HCT116 (cell line): ENCODE results near the gene AWAT2. TPM values are rescaled to one million over a fixed set of nuclear protein-coding genes. Genes with fewer than 3 reads are reported as not detected.

Experiments
- ATAC-seq: fragments of 200-7000 bp; cut with Tn5 transposase; 2 replicates; pipeline ENCODE4 v1.9.1; 2020; ENCODE audit warnings: mild to moderate bottlenecking, moderate library complexity
- Bru-seq: library from RNA; stranded (reverse); fragments of 400-500 nt; gene quantifications from one replicate; lab custom pipeline; 2021; lab: Mats Ljungman, UMichigan
- BruChase-seq, 2 experiments: library from RNA; stranded (reverse); fragments of 400-500 nt; gene quantifications; one replicate each; lab custom pipeline; 2021; lab: Mats Ljungman, UMichigan
- BruUV-seq: library from RNA; stranded (reverse); fragments of 400-500 nt; replicated peaks from 2 replicates; lab custom pipeline; 2021; lab: Mats Ljungman, UMichigan
- CTCF ChIA-PET: fragments of 300-600 bp; sonication (Branson Sonifier 250); formaldehyde crosslinking; loops from one replicate; lab custom pipeline; 2021; ENCODE audit warnings: antibody characterized with exemption; lab: Charles Lee
- POLR2A ChIA-PET: fragments of 300-600, 350-600 bp; sonication (Branson Sonifier 250); formaldehyde crosslinking; loops from one replicate; lab custom pipeline; 2021; ENCODE audit warnings: antibody characterized with exemption; lab: Charles Lee
- RAD21 ChIA-PET, 2 experiments: fragments of 300-600 bp; sonication (Branson Sonifier 250); formaldehyde crosslinking; loops; one replicate each; lab custom pipeline; 2023; ENCODE audit warnings: low total read pairs in 2 of 2; ENCODE audit not compliant: uncharacterized antibody in 2 of 2, unreplicated experiment in 2 of 2, low non-redundant PET in 1 of 2; lab: Charles Lee
- DNase-seq: peaks from one replicate; pipeline ENCODE4 v3.0.0-alpha.2; 2010; ENCODE audit warnings: low read depth, low spot score
- H2AFZ ChIP-seq: fragments of 200-600 bp; shearing (Covaris generic), sonication (generic); 2 replicates; pipeline ENCODE4 v1.6.1; 2017; ENCODE audit warnings: low read depth, mixed run types, mixed read lengths, antibody characterized with exemption, low read length; ENCODE audit not compliant: poor library complexity, severe bottlenecking
- H3K27ac ChIP-seq: 2 replicates; pipeline ENCODE4 v1.5.1; 2012; ENCODE audit warnings: low read depth, low read length
- H3K27me3 ChIP-seq: fragments of 200-600 bp; sonication (generic); 2 replicates; pipeline ENCODE4 v1.6.1; 2016; ENCODE audit warnings: mixed run types, low read length, mixed read lengths; ENCODE audit not compliant: insufficient read depth
- H3K36me3 ChIP-seq, 2 experiments: fragments of 200-500 bp in 1 of 2; fragments of 200-600 bp in 1 of 2; sonication (Bioruptor generic) in 1 of 2; sonication (generic) in 1 of 2; 2 replicates each; pipeline versions ENCODE4 v1.5.1 to v1.6.1; 2014 to 2016; ENCODE audit warnings: low read length in 2 of 2, inconsistent platforms in 1 of 2, mixed read lengths in 1 of 2, mixed run types in 1 of 2; ENCODE audit not compliant: insufficient read depth in 2 of 2, control insufficient read depth in 1 of 2
- H3K4me1 ChIP-seq, 2 experiments: fragments of 200-600 bp in 1 of 2; sonication (generic) in 1 of 2; 2 replicates each; pipeline versions ENCODE4 v1.5.1 to v1.6.1; 2012 to 2017; ENCODE audit warnings: low read length in 2 of 2, inconsistent platforms in 1 of 2, mild to moderate bottlenecking in 1 of 2, mixed read lengths in 1 of 2, mixed run types in 1 of 2, moderate library complexity in 1 of 2; ENCODE audit not compliant: insufficient read depth in 2 of 2, control insufficient read depth in 1 of 2
- H3K4me2 ChIP-seq: fragments of 200-600 bp; sonication (generic); 2 replicates; pipeline ENCODE4 v1.6.1; 2017; ENCODE audit warnings: mixed run types, low read length, mixed read lengths
- H3K4me3 ChIP-seq, 2 experiments: fragments of 200-600 bp in 1 of 2; sonication (generic) in 1 of 2; replicated peaks in 1 of 2; 2 replicates each; pipeline ENCODE4 v1.5.1; 2011 to 2016; ENCODE audit warnings: low read length in 2 of 2, control low read depth in 1 of 2, low read depth in 1 of 2, mild to moderate bottlenecking in 1 of 2, mixed read lengths in 1 of 2, mixed run types in 1 of 2
- H3K79me2 ChIP-seq: fragments of 200-600 bp; sonication (generic); 2 replicates; pipeline ENCODE4 v1.6.1; 2017; ENCODE audit warnings: mild to moderate bottlenecking, mixed run types, low read length, moderate library complexity, mixed read lengths; ENCODE audit not compliant: insufficient read depth
- H3K9ac ChIP-seq: fragments of 200-600 bp; sonication (generic); 2 replicates; pipeline ENCODE4 v1.6.1; 2016; ENCODE audit warnings: low read length, mixed read lengths
- H3K9me2 ChIP-seq: fragments of 200-600 bp; sonication (generic), shearing (Covaris generic); 2 replicates; pipeline ENCODE4 v1.6.1; 2017; ENCODE audit warnings: mixed run types, mild to moderate bottlenecking, moderate library complexity; ENCODE audit not compliant: insufficient read depth
- H3K9me3 ChIP-seq, 2 experiments: fragments of 200-500 bp in 1 of 2; fragments of 200-600 bp in 1 of 2; sonication (Bioruptor generic) in 1 of 2; sonication (generic) in 1 of 2; 2 replicates each; pipeline ENCODE4 v1.6.1; 2014 to 2017; ENCODE audit warnings: low read length in 2 of 2, mixed read lengths in 2 of 2, inconsistent platforms in 1 of 2, low read depth in 1 of 2, mild to moderate bottlenecking in 1 of 2, mixed run types in 1 of 2, moderate library complexity in 1 of 2; ENCODE audit not compliant: control insufficient read depth in 1 of 2, insufficient read depth in 1 of 2
- H4K20me1 ChIP-seq: fragments of 200-600 bp; sonication (generic), shearing (Covaris generic); 2 replicates; pipeline ENCODE4 v1.6.1; 2017; ENCODE audit warnings: mixed run types, mild to moderate bottlenecking, moderate library complexity; ENCODE audit not compliant: insufficient read depth
- ATF3 ChIP-seq: IDR thresholded peaks from 2 replicates; pipeline ENCODE4 v1.6.1; 2012
- EZH2 ChIP-seq: fragments of 200-600 bp; sonication (generic); IDR thresholded peaks from 2 replicates; pipeline ENCODE4 v1.6.1; 2017; ENCODE audit warnings: antibody characterized with exemption, mixed run types
- EZH2phosphoT487 ChIP-seq: fragments of 200-600 bp; IDR thresholded peaks from 2 replicates; pipeline ENCODE4 v1.6.1; 2018; ENCODE audit warnings: antibody characterized with exemption, borderline replicate concordance
- FOSL1 ChIP-seq: IDR thresholded peaks from 2 replicates; pipeline ENCODE4 v1.6.1; 2012; ENCODE audit warnings: low read depth
- JUND ChIP-seq: IDR thresholded peaks from 2 replicates; pipeline ENCODE4 v1.6.1; 2012
- POLR2A ChIP-seq: IDR thresholded peaks from 2 replicates; pipeline ENCODE4 v1.7.0; 2011; ENCODE audit warnings: borderline replicate concordance; ENCODE audit not compliant: insufficient read depth, insufficient read length; ENCODE audit errors: extremely low read depth
- POLR2AphosphoS5 ChIP-seq: IDR thresholded peaks from 2 replicates; pipeline ENCODE4 v1.6.1; 2011; ENCODE audit warnings: mild to moderate bottlenecking, low read depth, low read length, moderate library complexity
- REST ChIP-seq: IDR thresholded peaks from 2 replicates; pipeline ENCODE4 v1.6.1; 2012; ENCODE audit warnings: low read depth
- ZFX ChIP-seq: fragments of 450-650 bp; IDR thresholded peaks from 2 replicates; pipeline ENCODE4 v1.6.1; 2017
- ZNF274 ChIP-seq: fragments of 200-500 bp; sonication (Bioruptor generic); IDR thresholded peaks from 2 replicates; pipeline ENCODE4 v1.6.1; 2014; ENCODE audit warnings: mild to moderate bottlenecking, low read depth, low read length, inconsistent platforms
- intact Hi-C: fragments of 100-400 bp; cut with micrococcal nuclease; formaldehyde crosslinking; loops from 2 replicates; pipeline ENCODE4 v1.10.0; 2022
- long read RNA-seq: library from polyadenylated mRNA; unstranded; transcript quantifications from one replicate; pipeline ENCODE4 v2.0.0, GENCODE V29; 2021; ENCODE audit not compliant: unreplicated experiment
- polyA plus RNA-seq: library from polyadenylated mRNA; unstranded; fragments of >200 nt; gene quantifications from 2 replicates; pipeline ENCODE4 v1.2.1, GENCODE V29; 2012; ENCODE audit warnings: missing spikeins
- total RNA-seq: library from RNA; stranded (reverse); gene quantifications from one replicate; pipeline ENCODE4 v1.2.1, GENCODE V29; 2021; ENCODE audit not compliant: unreplicated experiment

AWAT2 gene
- total RNA-seq: not detected
- 0.10 TPM in 1 of 2 replicates, not detected in the other for polyA plus RNA-seq
- Bru-seq, nascent RNA: percentile 11 among the genes with signal in this experiment
- BruChase-seq, experiment 1, labeled RNA remaining after a 6-hour chase: percentile 12 among the genes with signal in this experiment
- BruChase-seq, experiment 2, labeled RNA remaining after a 2-hour chase: not detected
- long read RNA-seq: 0 reads

DNA sequence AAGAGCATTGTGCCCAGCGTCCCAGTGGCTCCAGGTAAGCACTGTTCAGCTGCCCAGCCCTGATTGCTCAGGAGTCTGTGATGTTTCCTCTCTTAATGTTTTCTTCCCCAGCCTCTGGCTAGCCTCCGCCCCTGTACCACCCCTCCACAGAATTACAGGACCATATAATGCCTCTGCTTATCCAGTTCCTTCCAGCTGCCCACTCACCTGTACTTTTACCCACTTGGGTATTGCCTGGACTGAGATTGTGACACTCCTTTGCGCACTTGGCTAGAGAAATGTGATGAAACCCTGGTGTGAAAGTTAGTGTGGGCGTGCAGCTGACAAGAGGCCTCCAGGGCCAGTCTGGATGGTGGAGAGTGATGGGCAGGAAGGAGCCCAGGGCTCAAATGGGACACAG, at the start of gene AWAT2:
Gene AWAT2 (minus strand): TSS at position 14 of the 400 bp plus-strand sequence. CDS start 6 bp downstream, at position 8.
- Histone ChIP-seq H3K27ac (no peak within 1 kb of the TSS), H3K4me2 (no peak within 1 kb of the TSS), H3K9ac (no peak within 1 kb of the TSS), H3K36me3 (no peaks in the 10 kb centered on the region), H3K4me3 (no peak within 1 kb of the TSS), H2AFZ (no peak within 1 kb of the TSS), H3K4me1 (no peaks in the 10 kb centered on the region), H4K20me1 (no peaks in the 10 kb centered on the region), H3K79me2 (no peaks in the 10 kb centered on the region), H3K9me2 (no peaks in the 10 kb centered on the region), H3K27me3 (no peaks in the 10 kb centered on the region), H3K9me3 (no peaks in the 10 kb centered on the region)
- ChIA-PET RAD21 (no interaction called here), POLR2A (no interaction called here), CTCF (no interaction called here)
- DNase-seq (no peak), ATAC-seq (no peak)
- intact Hi-C loops: no loop called here
- TF ChIP-seq POLR2A (no peak), EZH2phosphoT487 (no peak), EZH2 (no peak), FOSL1 (no peak), REST (no peak), JUND (no peak), ZFX (no peak), POLR2AphosphoS5 (no peak), ATF3 (no peak), ZNF274 (no peak)
- no TSS peak for BruUV-seq
